Kidney epithelial cell (primary cell): Measurements from ENCODE around the gene FRS2. TPM values are rescaled to one million over a fixed set of nuclear protein-coding genes. Genes with fewer than 3 reads are reported as not detected.

Source experiments
- DNase-seq: peaks from one replicate; pipeline ENCODE4 v3.0.0-alpha.2; 2010; ENCODE audit warnings: low read depth
- H3K27me3 ChIP-seq: 2 replicates; pipeline ENCODE4 v1.6.0; 2011; ENCODE audit warnings: low read length; ENCODE audit not compliant: control insufficient read depth, insufficient read depth
- H3K36me3 ChIP-seq: 2 replicates; pipeline ENCODE4 v1.5.1; 2011; ENCODE audit warnings: low read length; ENCODE audit not compliant: control insufficient read depth, insufficient read depth
- H3K4me3 ChIP-seq: 2 replicates; pipeline ENCODE4 v1.5.1; 2011; ENCODE audit warnings: low read depth, mild to moderate bottlenecking, control low read depth, low read length
- total RNA-seq: library from RNA; depleted of rRNA; stranded (reverse); fragments of >200 nt; gene quantifications from 2 replicates; pipeline ENCODE4 v1.2.3, GENCODE V29; 2015
- TF ChIP-seq, protein P1 (sequence below): IDR thresholded peaks from 2 replicates; pipeline ENCODE4 v1.5.1; 2011; ENCODE audit warnings: mild to moderate bottlenecking, moderate library complexity, low read length, control low read depth, inconsistent platforms; ENCODE audit not compliant: insufficient read depth, poor library complexity, severe bottlenecking

Gene FRS2
- total RNA-seq, 1 donor from 2014 or later: 26.6 TPM

DNA sequence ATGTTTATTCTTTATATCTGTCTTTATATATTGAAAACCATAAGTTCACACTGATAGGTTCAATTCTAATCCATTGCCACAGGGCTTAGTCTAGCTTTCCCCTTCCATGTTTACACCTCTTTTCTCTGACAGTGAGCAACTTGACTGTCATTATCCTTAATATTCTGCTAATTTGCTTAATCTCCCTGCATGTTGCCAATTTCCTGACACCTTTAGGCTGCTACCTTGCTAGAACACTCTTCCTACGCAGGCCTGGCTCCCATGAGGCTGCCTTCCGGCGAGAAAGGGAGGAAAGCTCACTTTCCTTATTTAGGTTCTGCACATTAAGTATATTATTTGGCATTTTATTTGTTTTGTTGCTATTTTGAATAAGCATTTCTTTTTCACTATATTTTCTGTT is 12.8 kb upstream of the FRS2 start:
- TF ChIP-seq, protein P1, sequence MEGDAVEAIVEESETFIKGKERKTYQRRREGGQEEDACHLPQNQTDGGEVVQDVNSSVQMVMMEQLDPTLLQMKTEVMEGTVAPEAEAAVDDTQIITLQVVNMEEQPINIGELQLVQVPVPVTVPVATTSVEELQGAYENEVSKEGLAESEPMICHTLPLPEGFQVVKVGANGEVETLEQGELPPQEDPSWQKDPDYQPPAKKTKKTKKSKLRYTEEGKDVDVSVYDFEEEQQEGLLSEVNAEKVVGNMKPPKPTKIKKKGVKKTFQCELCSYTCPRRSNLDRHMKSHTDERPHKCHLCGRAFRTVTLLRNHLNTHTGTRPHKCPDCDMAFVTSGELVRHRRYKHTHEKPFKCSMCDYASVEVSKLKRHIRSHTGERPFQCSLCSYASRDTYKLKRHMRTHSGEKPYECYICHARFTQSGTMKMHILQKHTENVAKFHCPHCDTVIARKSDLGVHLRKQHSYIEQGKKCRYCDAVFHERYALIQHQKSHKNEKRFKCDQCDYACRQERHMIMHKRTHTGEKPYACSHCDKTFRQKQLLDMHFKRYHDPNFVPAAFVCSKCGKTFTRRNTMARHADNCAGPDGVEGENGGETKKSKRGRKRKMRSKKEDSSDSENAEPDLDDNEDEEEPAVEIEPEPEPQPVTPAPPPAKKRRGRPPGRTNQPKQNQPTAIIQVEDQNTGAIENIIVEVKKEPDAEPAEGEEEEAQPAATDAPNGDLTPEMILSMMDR: no peak
- no peak for DNase-seq
- Histone ChIP-seq H3K27me3 (no peaks in the 10 kb centered on the region), H3K36me3 (no peaks in the 10 kb centered on the region), H3K4me3 (no peak overlapping the region)

GRCh38 chr12:69459477-69459876 is 10.7 kb upstream of the FRS2 start:
- DNase-seq: no peak
- Histone ChIP-seq H3K27me3 (no peaks in the 10 kb centered on the region), H3K36me3 (no peaks in the 10 kb centered on the region), H3K4me3 (no peak overlapping the region)
- TF ChIP-seq, protein P1: no peak

- TF ChIP-seq, protein P1: no peak
- Histone ChIP-seq H3K27me3 (no peaks in the 10 kb centered on the region), H3K4me3 (no peak overlapping the region), H3K36me3 (no peaks in the 10 kb centered on the region)
- DNase-seq: no peak
Measured at GRCh38 chr12:69464428-69464827, 5.8 kb upstream of the FRS2 start.

DNA sequence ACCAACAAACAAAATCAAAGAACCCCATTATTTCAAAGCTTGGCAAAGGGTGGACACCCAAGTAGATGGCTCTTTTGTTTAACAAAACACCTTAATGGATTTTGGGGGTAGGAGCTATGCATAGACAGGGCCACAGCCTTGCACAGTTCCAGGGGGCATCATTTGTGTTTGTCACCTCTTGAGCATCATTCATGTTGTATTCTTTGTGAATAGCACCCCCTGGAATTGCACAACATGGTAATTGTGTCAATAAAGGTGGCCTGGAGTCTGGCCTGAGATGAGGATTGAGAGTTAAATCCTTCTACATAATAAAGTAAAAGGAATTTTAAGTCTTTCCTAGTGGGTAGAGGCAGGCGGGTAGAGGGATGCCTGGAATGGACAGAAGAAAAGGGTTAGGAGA is 3.3 kb upstream of the FRS2 start:
- Histone ChIP-seq H3K4me3 (no peak overlapping the region), H3K36me3 (no peaks in the 10 kb centered on the region), H3K27me3 (no peaks in the 10 kb centered on the region)
- TF ChIP-seq, protein P1: no peak
- no peak for DNase-seq

GRCh38 chr12:69467366-69467765 is 2.8 kb upstream of the FRS2 start:
- H3K4me3 ChIP-seq: no peak overlapping the region
- TF ChIP-seq, protein P1: no peak
- H3K36me3 ChIP-seq: no peaks in the 10 kb centered on the region
- DNase-seq: no peak
- H3K27me3 ChIP-seq: no peaks in the 10 kb centered on the region

GRCh38 chr12:69468237-69469026 is 1.8 kb upstream of the FRS2 start:
- Histone ChIP-seq H3K36me3 (no peaks in the 10 kb centered on the region), H3K4me3 (no peak overlapping the region), H3K27me3 (no peaks in the 10 kb centered on the region)
- TF ChIP-seq, protein P1: no peak
- DNase-seq: no peak
